Body of pancreas (tissue), 4 donors: ENCODE results near the gene LRCH1.

Experiments
- POLR2A ChIP-seq, 3 donors: fragments of 450-650 bp; IDR thresholded peaks; one replicate each; pipeline ENCODE4 v1.6.1; 2016; ENCODE audit warnings: antibody characterized with exemption in 3 of 3, mild to moderate bottlenecking in 2 of 3
- TF ChIP-seq, protein P1 (sequence below), 7 experiments: fragments of 450-650 bp in 4 of 7; fragments of 200-600 bp in 3 of 7; sonication (generic) in 3 of 7; IDR thresholded peaks; one replicate each; pipeline ENCODE4 v1.5.1; 2016 to 2019; ENCODE audit warnings: antibody characterized with exemption in 7 of 7

GRCh38 chr13:46647512-46648065 is 94.6 kb downstream of the LRCH1 start:
- TF ChIP-seq, protein P1, sequence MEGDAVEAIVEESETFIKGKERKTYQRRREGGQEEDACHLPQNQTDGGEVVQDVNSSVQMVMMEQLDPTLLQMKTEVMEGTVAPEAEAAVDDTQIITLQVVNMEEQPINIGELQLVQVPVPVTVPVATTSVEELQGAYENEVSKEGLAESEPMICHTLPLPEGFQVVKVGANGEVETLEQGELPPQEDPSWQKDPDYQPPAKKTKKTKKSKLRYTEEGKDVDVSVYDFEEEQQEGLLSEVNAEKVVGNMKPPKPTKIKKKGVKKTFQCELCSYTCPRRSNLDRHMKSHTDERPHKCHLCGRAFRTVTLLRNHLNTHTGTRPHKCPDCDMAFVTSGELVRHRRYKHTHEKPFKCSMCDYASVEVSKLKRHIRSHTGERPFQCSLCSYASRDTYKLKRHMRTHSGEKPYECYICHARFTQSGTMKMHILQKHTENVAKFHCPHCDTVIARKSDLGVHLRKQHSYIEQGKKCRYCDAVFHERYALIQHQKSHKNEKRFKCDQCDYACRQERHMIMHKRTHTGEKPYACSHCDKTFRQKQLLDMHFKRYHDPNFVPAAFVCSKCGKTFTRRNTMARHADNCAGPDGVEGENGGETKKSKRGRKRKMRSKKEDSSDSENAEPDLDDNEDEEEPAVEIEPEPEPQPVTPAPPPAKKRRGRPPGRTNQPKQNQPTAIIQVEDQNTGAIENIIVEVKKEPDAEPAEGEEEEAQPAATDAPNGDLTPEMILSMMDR (IDR thresholded peaks at IDR 0.05) = no peak
- TF ChIP-seq POLR2A (IDR thresholded peaks at IDR 0.05) = no peak
